ENCODE measurements around the gene PLOD3.

Gene PLOD3

GRCh38 chr7:101239191-101239950 is 22.0 kb upstream of the PLOD3 start:
- in situ Hi-C loops (cut with MboI; ENCODE audit: low sequenced_read_pairs): no loop called here

GRCh38 chr7:101238226-101239182 is 21.1 kb upstream of the PLOD3 start:
- in situ Hi-C loops (cut with MboI; ENCODE audit: low sequenced_read_pairs): no loop called here

- in situ Hi-C loops (cut with MboI; ENCODE audit: low sequenced_read_pairs): no loop called here
These were observed 20.1 kb upstream of the PLOD3 start, which contains the start of gene CLDN15 for GRCh38 chr7:101237206-101238067. CLDN15 (minus strand) TSS chr7:101237802; CDS start chr7:101237581, 221 bp downstream.

GRCh38 chr7:101236292-101236835 is 19.0 kb upstream of the PLOD3 start:
- in situ Hi-C loops (cut with MboI; ENCODE audit: low sequenced_read_pairs): no loop called here

- in situ Hi-C loops (cut with MboI; ENCODE audit: low sequenced_read_pairs): no loop called here
These were observed 18.1 kb upstream of the PLOD3 start for GRCh38 chr7:101235522-101235921.

GRCh38 chr7:101235050-101235449 is 17.7 kb upstream of the PLOD3 start:
- in situ Hi-C loops (cut with MboI; ENCODE audit: low sequenced_read_pairs): no loop called here

- in situ Hi-C loops (cut with MboI; ENCODE audit: low sequenced_read_pairs): no loop called here
These were observed 17.3 kb upstream of the PLOD3 start for GRCh38 chr7:101234636-101235035.

GRCh38 chr7:101233907-101234547 is 16.6 kb upstream of the PLOD3 start:
- in situ Hi-C loops (cut with MboI; ENCODE audit: low sequenced_read_pairs): no loop called here

- in situ Hi-C loops (cut with MboI; ENCODE audit: low sequenced_read_pairs): no loop called here
These were observed 14.9 kb upstream of the PLOD3 start for GRCh38 chr7:101232141-101232850.

GRCh38 chr7:101231644-101232043 is 14.3 kb upstream of the PLOD3 start:
- in situ Hi-C loops (cut with MboI; ENCODE audit: low sequenced_read_pairs): no loop called here

- in situ Hi-C loops (cut with MboI; ENCODE audit: low sequenced_read_pairs): no loop called here
These were observed 9.3 kb upstream of the PLOD3 start for GRCh38 chr7:101226721-101227120.

- in situ Hi-C loops (cut with MboI; ENCODE audit: low sequenced_read_pairs): no loop called here
These were observed 8.3 kb upstream of the PLOD3 start for GRCh38 chr7:101225650-101226049.

GRCh38 chr7:101223528-101223927 is 6.1 kb upstream of the PLOD3 start:
- in situ Hi-C loops (cut with MboI; ENCODE audit: low sequenced_read_pairs): no loop called here

GRCh38 chr7:101222275-101222830 is 5.0 kb upstream of the PLOD3 start:
- in situ Hi-C loops (cut with MboI; ENCODE audit: low sequenced_read_pairs): no loop called here

GRCh38 chr7:101220295-101220694 is 2.9 kb upstream of the PLOD3 start:
- in situ Hi-C loops (cut with MboI; ENCODE audit: low sequenced_read_pairs): no loop called here

GRCh38 chr7:101218236-101219125 is 1.1 kb upstream of the PLOD3 start:
- in situ Hi-C loops (cut with MboI; ENCODE audit: low sequenced_read_pairs): no loop called here

GRCh38 chr7:101216860-101217387 is 457 bp downstream of the PLOD3 start:
- in situ Hi-C loops (cut with MboI; ENCODE audit: low sequenced_read_pairs): no loop called here

Measured in hTERT RPE-1 (cell line).